ENCODE results near the gene DPP7.

DNA sequence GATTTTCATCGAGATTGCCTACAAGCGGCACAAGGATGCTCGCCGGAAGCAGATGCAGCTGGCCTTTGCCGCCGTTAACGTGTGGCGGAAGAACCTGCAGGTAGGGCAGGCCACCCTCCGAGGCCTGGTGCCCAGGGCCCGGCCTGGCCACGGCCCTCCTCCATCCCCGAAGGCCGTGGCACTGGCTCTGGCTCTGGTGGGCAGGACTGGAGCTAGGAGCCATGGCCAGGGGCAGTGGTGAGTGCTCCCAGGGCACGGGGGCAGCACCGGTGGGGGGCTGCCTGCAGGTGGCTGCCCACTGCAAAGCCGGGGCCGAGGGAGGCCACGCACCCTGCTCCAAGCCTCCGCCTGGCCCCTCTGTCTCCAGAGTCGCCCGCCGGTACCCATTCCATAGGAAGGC is 49.3 kb upstream of the DPP7 start:
- TF ChIP-seq, protein P1, sequence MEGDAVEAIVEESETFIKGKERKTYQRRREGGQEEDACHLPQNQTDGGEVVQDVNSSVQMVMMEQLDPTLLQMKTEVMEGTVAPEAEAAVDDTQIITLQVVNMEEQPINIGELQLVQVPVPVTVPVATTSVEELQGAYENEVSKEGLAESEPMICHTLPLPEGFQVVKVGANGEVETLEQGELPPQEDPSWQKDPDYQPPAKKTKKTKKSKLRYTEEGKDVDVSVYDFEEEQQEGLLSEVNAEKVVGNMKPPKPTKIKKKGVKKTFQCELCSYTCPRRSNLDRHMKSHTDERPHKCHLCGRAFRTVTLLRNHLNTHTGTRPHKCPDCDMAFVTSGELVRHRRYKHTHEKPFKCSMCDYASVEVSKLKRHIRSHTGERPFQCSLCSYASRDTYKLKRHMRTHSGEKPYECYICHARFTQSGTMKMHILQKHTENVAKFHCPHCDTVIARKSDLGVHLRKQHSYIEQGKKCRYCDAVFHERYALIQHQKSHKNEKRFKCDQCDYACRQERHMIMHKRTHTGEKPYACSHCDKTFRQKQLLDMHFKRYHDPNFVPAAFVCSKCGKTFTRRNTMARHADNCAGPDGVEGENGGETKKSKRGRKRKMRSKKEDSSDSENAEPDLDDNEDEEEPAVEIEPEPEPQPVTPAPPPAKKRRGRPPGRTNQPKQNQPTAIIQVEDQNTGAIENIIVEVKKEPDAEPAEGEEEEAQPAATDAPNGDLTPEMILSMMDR (conservative IDR thresholded peaks at IDR 0.05; ENCODE audit: low read depth, low read length), result no peak
- TF ChIP-seq MAZ (IDR thresholded peaks at IDR 0.05; ENCODE audit: borderline replicate concordance, low read depth, low read length) (no peak), NFE2L2 (IDR thresholded peaks at IDR 0.05; ENCODE audit: low read depth, low read length) (no peak), CEBPB (IDR thresholded peaks at IDR 0.05; ENCODE audit: low read depth, low read length) (no peak), SMC3 (IDR thresholded peaks at IDR 0.05; ENCODE audit: low read depth, low read length) (no peak)

Data from IMR-90 (cell line).